A549 (cell line): Measurements from ENCODE around the gene TPP2.

Experiments
- BHLHE40 ChIP-seq: IDR thresholded peaks from 2 replicates; pipeline ENCODE4 v1.6.1; 2012; ENCODE audit warnings: low read depth, low read length, inconsistent platforms
- JUN ChIP-seq, 2 experiments: fragments of >200 bp; sonication (Bioruptor Twin); formaldehyde crosslinking; IDR thresholded peaks; 2 replicates in 1 of 2; 3 replicates in 1 of 2; pipeline ENCODE4 v1.6.1; 2016 to 2017
- POLR2A ChIP-seq: IDR thresholded peaks from 2 replicates; pipeline ENCODE4 v1.6.1; 2012; ENCODE audit warnings: mild to moderate bottlenecking, low read length
- POLR2AphosphoS2 ChIP-seq: conservative IDR thresholded peaks from 2 replicates; pipeline ENCODE4 v1.6.1; 2012; ENCODE audit warnings: low read length, improper control_type of control experiment, inconsistent platforms
- RCOR1 ChIP-seq: fragments of 150-350 bp; IDR thresholded peaks from 2 replicates; pipeline ENCODE4 v1.6.1; 2014; ENCODE audit warnings: antibody characterized with exemption, low read length, low read depth
- ZNF302 ChIP-seq: fragments of 250-450 bp; sonication (Bioruptor Pico); IDR thresholded peaks from 2 replicates; pipeline ENCODE4 v1.9.0; 2021; ENCODE audit warnings: inconsistent platforms, mild to moderate bottlenecking, moderate library complexity
- TF ChIP-seq, protein P1 (sequence below): IDR thresholded peaks from 2 replicates; pipeline ENCODE4 v1.6.1; 2012
- TF ChIP-seq, protein P2 (sequence below): fragments of >200 bp; sonication (Bioruptor Twin); formaldehyde crosslinking; IDR thresholded peaks from 3 replicates; pipeline ENCODE4 v1.5.1; 2016

DNA sequence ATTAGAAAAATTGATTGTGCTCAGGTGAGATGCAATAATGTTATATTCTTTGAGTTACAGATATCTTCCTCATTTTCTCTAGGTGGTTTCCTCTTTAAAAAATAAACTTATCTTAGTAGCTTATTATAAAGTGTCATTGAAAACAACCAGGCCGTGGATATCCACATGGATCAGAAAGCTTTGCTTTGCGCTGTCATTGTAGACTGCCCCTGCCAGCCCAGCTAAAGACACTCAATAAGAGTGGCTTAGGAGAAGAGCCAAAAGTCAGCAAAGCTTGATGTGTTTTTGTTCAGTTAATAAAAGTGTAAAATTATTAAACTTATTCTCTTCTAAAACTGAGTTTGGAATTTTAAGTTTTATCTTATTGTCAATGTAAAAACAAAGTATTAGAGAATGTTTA lies 34.4 kb downstream of the TPP2 start:
- no peak for TF ChIP-seq ZNF302
- TF ChIP-seq, protein P1, sequence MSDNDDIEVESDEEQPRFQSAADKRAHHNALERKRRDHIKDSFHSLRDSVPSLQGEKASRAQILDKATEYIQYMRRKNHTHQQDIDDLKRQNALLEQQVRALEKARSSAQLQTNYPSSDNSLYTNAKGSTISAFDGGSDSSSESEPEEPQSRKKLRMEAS = no peak
- no peak for TF ChIP-seq POLR2A
- TF ChIP-seq, protein P2, sequence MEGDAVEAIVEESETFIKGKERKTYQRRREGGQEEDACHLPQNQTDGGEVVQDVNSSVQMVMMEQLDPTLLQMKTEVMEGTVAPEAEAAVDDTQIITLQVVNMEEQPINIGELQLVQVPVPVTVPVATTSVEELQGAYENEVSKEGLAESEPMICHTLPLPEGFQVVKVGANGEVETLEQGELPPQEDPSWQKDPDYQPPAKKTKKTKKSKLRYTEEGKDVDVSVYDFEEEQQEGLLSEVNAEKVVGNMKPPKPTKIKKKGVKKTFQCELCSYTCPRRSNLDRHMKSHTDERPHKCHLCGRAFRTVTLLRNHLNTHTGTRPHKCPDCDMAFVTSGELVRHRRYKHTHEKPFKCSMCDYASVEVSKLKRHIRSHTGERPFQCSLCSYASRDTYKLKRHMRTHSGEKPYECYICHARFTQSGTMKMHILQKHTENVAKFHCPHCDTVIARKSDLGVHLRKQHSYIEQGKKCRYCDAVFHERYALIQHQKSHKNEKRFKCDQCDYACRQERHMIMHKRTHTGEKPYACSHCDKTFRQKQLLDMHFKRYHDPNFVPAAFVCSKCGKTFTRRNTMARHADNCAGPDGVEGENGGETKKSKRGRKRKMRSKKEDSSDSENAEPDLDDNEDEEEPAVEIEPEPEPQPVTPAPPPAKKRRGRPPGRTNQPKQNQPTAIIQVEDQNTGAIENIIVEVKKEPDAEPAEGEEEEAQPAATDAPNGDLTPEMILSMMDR = no peak
- TF ChIP-seq POLR2AphosphoS2 = no peak
- no peak for TF ChIP-seq BHLHE40
- no peak for TF ChIP-seq RCOR1
- no peak for TF ChIP-seq JUN (IDR thresholded peaks at IDR 0.05)
